Ovary (tissue), 3 donors: ENCODE results near the gene TAOK3.

Source experiments
- EP300 ChIP-seq: sonication (generic); formaldehyde crosslinking; IDR thresholded peaks from one replicate; pipeline ENCODE4 v1.6.1; 2017; ENCODE audit warnings: antibody characterized with exemption
- POLR2A ChIP-seq: fragments of 450-650 bp; IDR thresholded peaks from one replicate; pipeline ENCODE4 v1.6.1; 2017; ENCODE audit warnings: antibody characterized with exemption, mild to moderate bottlenecking, moderate library complexity
- TF ChIP-seq, protein P1 (sequence below), 3 donors: fragments of 450-650 bp in 2 of 3; fragments of 200-600 bp in 1 of 3; IDR thresholded peaks; one replicate each; pipeline versions ENCODE4 v1.5.1 to v1.8.0; 2016 to 2022; ENCODE audit warnings: antibody characterized with exemption in 3 of 3, mild to moderate bottlenecking in 1 of 3
- donor health status: DM: no; HTN: no; CAD: no.

DNA sequence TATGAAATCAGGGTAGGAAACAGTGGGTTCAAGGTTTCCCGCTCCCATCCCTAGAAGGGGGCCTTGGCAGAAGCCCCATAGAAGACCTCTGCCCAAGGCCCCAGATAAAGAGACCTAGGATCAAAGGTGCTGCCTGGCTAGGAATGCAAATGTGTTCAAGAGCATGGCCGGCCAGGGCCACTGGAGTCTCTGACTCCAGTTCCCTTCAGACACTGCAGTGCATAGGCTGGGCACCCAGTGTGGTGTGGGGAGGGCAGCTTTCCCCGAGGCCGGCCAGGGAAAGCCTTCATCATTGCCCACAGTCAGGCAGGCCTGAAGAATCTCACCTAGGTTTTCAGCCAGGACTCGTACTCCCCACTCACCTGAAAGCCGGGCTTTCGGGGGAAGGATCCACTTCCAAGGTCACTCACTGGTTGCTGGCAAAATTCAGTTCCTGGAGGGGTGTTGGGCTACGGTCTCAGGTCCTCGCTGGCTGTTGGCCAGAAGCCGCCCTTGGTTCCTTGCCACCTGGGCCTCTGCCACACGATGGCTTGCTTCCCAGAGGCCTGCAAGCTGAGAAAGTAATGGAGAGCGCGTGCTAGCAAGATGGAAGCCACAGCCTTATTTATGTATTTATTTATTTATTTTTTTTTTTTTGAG, 246.5 kb downstream of the TAOK3 start:
- TF ChIP-seq, protein P1, sequence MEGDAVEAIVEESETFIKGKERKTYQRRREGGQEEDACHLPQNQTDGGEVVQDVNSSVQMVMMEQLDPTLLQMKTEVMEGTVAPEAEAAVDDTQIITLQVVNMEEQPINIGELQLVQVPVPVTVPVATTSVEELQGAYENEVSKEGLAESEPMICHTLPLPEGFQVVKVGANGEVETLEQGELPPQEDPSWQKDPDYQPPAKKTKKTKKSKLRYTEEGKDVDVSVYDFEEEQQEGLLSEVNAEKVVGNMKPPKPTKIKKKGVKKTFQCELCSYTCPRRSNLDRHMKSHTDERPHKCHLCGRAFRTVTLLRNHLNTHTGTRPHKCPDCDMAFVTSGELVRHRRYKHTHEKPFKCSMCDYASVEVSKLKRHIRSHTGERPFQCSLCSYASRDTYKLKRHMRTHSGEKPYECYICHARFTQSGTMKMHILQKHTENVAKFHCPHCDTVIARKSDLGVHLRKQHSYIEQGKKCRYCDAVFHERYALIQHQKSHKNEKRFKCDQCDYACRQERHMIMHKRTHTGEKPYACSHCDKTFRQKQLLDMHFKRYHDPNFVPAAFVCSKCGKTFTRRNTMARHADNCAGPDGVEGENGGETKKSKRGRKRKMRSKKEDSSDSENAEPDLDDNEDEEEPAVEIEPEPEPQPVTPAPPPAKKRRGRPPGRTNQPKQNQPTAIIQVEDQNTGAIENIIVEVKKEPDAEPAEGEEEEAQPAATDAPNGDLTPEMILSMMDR (IDR thresholded peaks at IDR 0.05), result no peak
- no peak for TF ChIP-seq POLR2A
- TF ChIP-seq EP300, result no peak
